D721Med (cell line): ENCODE results near the gene HECTD4.
"Not testable (repeated sequence)": the region's sequence is repeated elsewhere in the genome, so short reads cannot be mapped to it uniquely, and the experiment has no call there.

Source experiments
- DNase-seq: peaks from one replicate; pipeline ENCODE4 v3.0.0; 2011; ENCODE audit warnings: low spot score; ENCODE audit not compliant: insufficient read length
- FAIRE-seq: peaks from 2 replicates; lab custom pipeline; 2011; peaks lifted over from hg19 to GRCh38; lab: Jason Lieb, UNC
- CTCF ChIP-seq: IDR thresholded peaks from 2 replicates; pipeline ENCODE4 v1.5.1; 2012; ENCODE audit warnings: mild to moderate bottlenecking, control low read depth; ENCODE audit not compliant: insufficient read depth; ENCODE audit errors: missing control alignments

The HECTD4 gene

DNA sequence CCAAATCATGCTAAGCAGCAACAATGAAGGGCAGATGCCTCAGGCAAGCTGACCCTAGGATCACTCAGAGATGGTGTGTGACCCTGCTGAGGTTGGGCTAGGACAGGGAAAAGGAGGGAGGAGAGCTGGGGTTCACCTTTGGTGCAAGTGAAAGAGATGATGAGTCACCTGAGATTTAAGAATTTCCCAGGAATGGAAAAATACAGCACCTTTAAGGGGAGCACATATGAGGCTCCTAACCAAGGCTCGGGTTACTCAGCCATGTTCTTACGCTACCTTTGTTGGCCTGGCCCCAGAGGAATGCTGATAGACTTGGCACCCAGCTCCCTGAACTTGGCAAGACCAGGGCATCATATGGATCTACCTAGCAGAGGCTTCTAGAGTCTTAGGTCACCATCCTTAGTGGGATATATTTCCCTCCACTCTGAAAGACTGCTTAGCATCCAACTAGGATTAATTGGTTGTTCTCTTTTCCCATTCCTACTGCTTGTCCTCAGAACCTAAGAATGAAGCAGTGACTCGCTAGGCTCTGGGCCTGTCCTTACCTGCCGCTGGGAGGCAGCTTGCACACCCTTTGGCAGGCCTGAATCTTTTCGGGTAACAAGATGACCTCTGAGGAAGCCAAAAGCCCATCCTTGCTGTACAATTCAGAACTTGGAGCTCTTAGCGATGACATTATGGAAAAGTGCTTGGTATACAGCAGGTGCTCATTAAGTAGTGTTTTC lies 269.7 kb downstream of the HECTD4 start:
- FAIRE-seq (no peak), DNase-seq (no peak)
- TF ChIP-seq CTCF, result no peak

- no peak for FAIRE-seq
These were observed 270.3 kb downstream of the HECTD4 start for GRCh38 chr12:112111931-112112330.

DNA sequence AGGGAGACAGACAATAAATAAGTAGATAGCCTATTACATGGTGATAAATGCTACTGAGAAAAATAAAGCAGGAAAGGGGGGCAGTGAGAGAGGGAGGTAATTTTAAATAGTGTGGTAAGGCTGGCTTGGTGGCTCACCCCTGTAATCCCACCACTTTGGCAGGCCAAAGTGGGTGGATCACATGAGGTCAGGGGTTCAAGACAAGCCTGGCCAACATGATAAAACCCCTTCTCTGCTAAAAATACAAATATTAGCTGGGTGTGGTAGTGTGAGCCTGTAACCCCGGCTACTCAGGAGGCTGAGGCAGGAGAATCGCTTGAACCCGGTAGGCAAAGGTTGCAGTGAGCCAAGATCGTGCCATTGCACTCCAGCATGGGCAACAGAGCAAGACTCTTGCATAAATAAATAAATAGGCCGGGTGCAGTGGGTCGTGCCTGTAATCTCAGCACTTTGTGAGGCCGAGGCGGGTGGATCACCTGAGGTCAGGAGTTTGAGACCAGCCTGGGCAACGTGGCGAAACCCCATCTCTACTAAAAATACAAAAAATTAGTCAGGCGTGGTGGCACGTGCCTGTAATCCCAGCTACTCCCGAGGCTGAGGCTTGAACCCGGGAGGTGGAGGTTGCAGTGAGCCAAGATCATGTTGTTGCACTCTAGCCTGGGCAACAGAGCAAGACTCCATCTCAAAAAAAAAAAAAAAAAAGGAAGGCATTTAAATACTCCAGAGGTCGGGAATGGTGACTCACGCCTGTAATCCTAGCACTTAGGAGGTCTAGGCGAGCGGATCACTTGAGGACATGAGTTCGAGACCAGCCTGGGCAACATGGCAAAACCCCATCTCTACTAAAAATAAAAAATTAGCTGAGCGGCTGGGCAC lies 271.2 kb downstream of the HECTD4 start:
- DNase-seq, FAIRE-seq: not testable (repeated sequence)

More at GRCh38 chr12:112111931-112112330, 270.3 kb downstream of the HECTD4 start:
- no peak for DNase-seq
- peak; percentile 16 for TF ChIP-seq CTCF
